Stimulated activated CD8-positive, alpha-beta memory T cell treated with anti-CD3 and anti-CD28 coated beads, Interleukin-2, amount 100 ng/mL, for 48 hours (primary cell): ENCODE measurements around the gene FBXL16.

Experiments
- DNase-seq, 2 donors: peaks; one replicate each; pipeline ENCODE4 v3.0.0-alpha.2; 2020; ENCODE audit warnings: low read depth in 2 of 2

The FBXL16 gene

GRCh38 chr16:662597-662996 lies 43.0 kb downstream of the FBXL16 start:
- no peak for DNase-seq

GRCh38 chr16:662095-662494 lies 43.5 kb downstream of the FBXL16 start:
- no peak for DNase-seq

- no peak for DNase-seq
These were observed 44.3 kb downstream of the FBXL16 start for GRCh38 chr16:661184-661821.

- peak; percentile 46 to 62 for DNase-seq
These were observed 45.0 kb downstream of the FBXL16 start for GRCh38 chr16:660459-661183.

GRCh38 chr16:660132-660458 lies 45.5 kb downstream of the FBXL16 start:
- DNase-seq = no peak

GRCh38 chr16:659618-660017 lies 46.0 kb downstream of the FBXL16 start:
- DNase-seq = no peak

- no peak for DNase-seq
These were observed 46.7 kb downstream of the FBXL16 start for GRCh38 chr16:658679-659571.

GRCh38 chr16:657487-657886 lies 48.1 kb downstream of the FBXL16 start:
- DNase-seq = no peak

- no peak for DNase-seq
These were observed 51.6 kb downstream of the FBXL16 start for GRCh38 chr16:654034-654433.

GRCh38 chr16:652454-653305 lies 52.9 kb downstream of the FBXL16 start:
- no peak for DNase-seq

- DNase-seq = no peak
These were observed 53.8 kb downstream of the FBXL16 start for GRCh38 chr16:651844-652243.

GRCh38 chr16:649631-650030 lies 56.0 kb downstream of the FBXL16 start:
- DNase-seq = no peak

GRCh38 chr16:648781-649589 lies 56.6 kb downstream of the FBXL16 start, which contains the start of gene WDR90:
TSS of gene WDR90 (plus strand) at chr16:649365. CDS start at chr16:649417, 52 bp downstream.
- peak; percentile 92 for DNase-seq

GRCh38 chr16:648071-648780 lies 57.4 kb downstream of the FBXL16 start:
- DNase-seq = peak in 1 of 2 donors; percentile 42

- DNase-seq = no peak
These were observed 58.3 kb downstream of the FBXL16 start for GRCh38 chr16:647173-647902.

GRCh38 chr16:646679-647172 lies 58.9 kb downstream of the FBXL16 start:
- no peak for DNase-seq

GRCh38 chr16:645852-646678 lies 59.5 kb downstream of the FBXL16 start:
- DNase-seq = no peak

- no peak for DNase-seq
These were observed 61.0 kb downstream of the FBXL16 start for GRCh38 chr16:644556-644955.
